PC-9 (cell line): ENCODE results near the gene ANO2. TPM values are rescaled to one million over a fixed set of nuclear protein-coding genes. Genes with fewer than 3 reads are reported as not detected.

ENCODE experiments used
- BruUV-seq: library from RNA; stranded (reverse); fragments of 400-500 nt; replicated peaks from 2 replicates; lab custom pipeline; 2021; lab: Mats Ljungman, UMichigan
- CTCF ChIA-PET: fragments of 300-600 bp; sonication (Branson Sonifier 250); formaldehyde crosslinking; loops from one replicate; lab custom pipeline; 2022; ENCODE audit warnings: antibody characterized with exemption; lab: Charles Lee
- POLR2A ChIA-PET: fragments of 300-600 bp; sonication (Branson Sonifier 250); formaldehyde crosslinking; loops from one replicate; lab custom pipeline; 2022; ENCODE audit warnings: antibody characterized with exemption; ENCODE audit not compliant: unreplicated experiment; lab: Charles Lee
- DNase-seq, 2 experiments: peaks; one replicate each; pipeline versions ENCODE4 v3.0.0 to v3.0.0-alpha.2; 2015 to 2022; ENCODE audit warnings: mixed read lengths in 1 of 2
- H2AFZ ChIP-seq: fragments of 200-600 bp; sonication (generic); 2 replicates; pipeline ENCODE4 v1.8.1; 2017; ENCODE audit warnings: antibody characterized with exemption
- H3F3A ChIP-seq: fragments of 200-600 bp; sonication (generic); 2 replicates; pipeline ENCODE4 v1.8.1; 2017; ENCODE audit warnings: antibody characterized with exemption, mild to moderate bottlenecking, low read depth; ENCODE audit not compliant: insufficient read depth
- H3K27ac ChIP-seq: fragments of 200-600 bp; sonication (generic); 2 replicates; pipeline ENCODE4 v1.6.1; 2016; ENCODE audit warnings: mixed run types
- H3K27me3 ChIP-seq: fragments of 200-600 bp; sonication (generic); 2 replicates; pipeline ENCODE4 v1.6.1; 2016; ENCODE audit warnings: low read depth, mixed run types; ENCODE audit not compliant: insufficient read depth
- H3K36me3 ChIP-seq: fragments of 200-600 bp; sonication (generic); 2 replicates; pipeline ENCODE4 v1.6.1; 2016; ENCODE audit warnings: low read depth, mixed run types
- H3K4me1 ChIP-seq: fragments of 200-600 bp; sonication (generic); replicated peaks from 2 replicates; pipeline ENCODE4 v1.6.1; 2016; ENCODE audit warnings: mixed run types; ENCODE audit not compliant: insufficient read depth
- H3K4me2 ChIP-seq: fragments of 200-600 bp; sonication (generic); 2 replicates; pipeline ENCODE4 v1.6.1; 2017; ENCODE audit warnings: mixed run types
- H3K4me3 ChIP-seq: fragments of 200-600 bp; sonication (generic); 2 replicates; pipeline ENCODE4 v1.6.1; 2016; ENCODE audit warnings: mixed run types
- H3K79me2 ChIP-seq: fragments of 200-600 bp; sonication (generic); 2 replicates; pipeline ENCODE4 v1.6.1; 2017; ENCODE audit warnings: low read depth, mixed run types
- H3K9me2 ChIP-seq: fragments of 200-600 bp; sonication (generic); 2 replicates; pipeline ENCODE4 v1.8.1; 2017; ENCODE audit warnings: mild to moderate bottlenecking; ENCODE audit not compliant: insufficient read depth
- H3K9me3 ChIP-seq: fragments of 200-600 bp; sonication (generic); 2 replicates; pipeline ENCODE4 v1.8.1; 2016; ENCODE audit warnings: low read depth; ENCODE audit not compliant: insufficient read depth
- H4K20me1 ChIP-seq: fragments of 200-600 bp; sonication (generic); 2 replicates; pipeline ENCODE4 v1.8.1; 2017; ENCODE audit not compliant: insufficient read depth
- CTCF ChIP-seq: fragments of 200-600 bp; sonication (generic); conservative IDR thresholded peaks from 2 replicates; pipeline ENCODE4 v1.6.1; 2017; ENCODE audit warnings: mixed run types, antibody characterized with exemption, mild to moderate bottlenecking, moderate library complexity
- EZH2 ChIP-seq: fragments of 200-600 bp; sonication (generic); IDR thresholded peaks from 2 replicates; pipeline ENCODE4 v1.8.0; 2017; ENCODE audit warnings: antibody characterized with exemption, low read depth
- intact Hi-C: fragments of 100-400 bp; cut with micrococcal nuclease; formaldehyde crosslinking; loops from one replicate; pipeline ENCODE4 v1.10.0; 2022; ENCODE audit not compliant: unreplicated experiment
- total RNA-seq: library from RNA; stranded (reverse); gene quantifications from 2 replicates; pipeline ENCODE4 v1.2.3, GENCODE V29; 2021

The ANO2 gene
- total RNA-seq, 1 experiment from 2014 or later = not detected

DNA sequence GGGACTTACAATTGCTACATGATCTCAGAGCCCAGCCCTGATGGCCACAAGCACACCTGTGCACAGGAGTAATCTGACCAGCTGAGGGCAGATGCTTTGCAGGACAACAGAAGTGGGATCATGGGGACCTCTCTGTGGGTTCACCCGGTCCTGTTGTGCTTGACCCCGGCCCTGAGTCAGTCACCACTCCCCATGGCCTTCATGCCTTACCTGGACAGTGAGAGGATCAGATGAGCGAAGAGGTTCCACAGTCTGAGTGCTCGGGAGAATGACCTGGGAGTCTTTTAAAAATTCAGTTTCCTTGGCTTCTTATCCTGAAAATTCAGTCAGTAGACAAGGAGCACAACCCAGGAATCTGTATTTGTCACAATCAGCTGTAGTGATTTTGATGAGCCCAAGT lies 425.0 kb downstream of the ANO2 start:
- Histone ChIP-seq H3K9me3 (no peaks in the 10 kb centered on the region), H3K27me3 (peaks cover 94% of the 10 kb centered on the region), H3K4me2 (no peak overlapping the region), H3K79me2 (no peaks in the 10 kb centered on the region), H2AFZ (no peak overlapping the region), H3K4me3 (no peak overlapping the region), H3K9me2 (no peaks in the 10 kb centered on the region), H3K36me3 (no peaks in the 10 kb centered on the region), H3K27ac (no peak overlapping the region), H3K4me1 (no peaks in the 10 kb centered on the region), H4K20me1 (no peaks in the 10 kb centered on the region), H3F3A (no peaks in the 10 kb centered on the region)
- DNase-seq = no peak
- POLR2A ChIA-PET = no interaction called here
- TF ChIP-seq EZH2 (no peak), CTCF (no peak)
- CTCF ChIA-PET = no interaction called here
- intact Hi-C loops = no loop called here
- BruUV-seq = no TSS peak

GRCh38 chr12:5518584-5519365 lies 426.3 kb downstream of the ANO2 start:
- H3K36me3 ChIP-seq = no peaks in the 10 kb centered on the region
- H3F3A ChIP-seq = no peaks in the 10 kb centered on the region
- no peak overlapping the region for H2AFZ ChIP-seq
- POLR2A ChIA-PET = no interaction called here
- no peak for DNase-seq
- H3K79me2 ChIP-seq = no peaks in the 10 kb centered on the region
- no peak overlapping the region for H3K27ac ChIP-seq
- H3K4me2 ChIP-seq = no peak overlapping the region
- H3K27me3 ChIP-seq = peaks cover 93% of the 10 kb centered on the region
- H3K9me3 ChIP-seq = no peaks in the 10 kb centered on the region
- no peak overlapping the region for H3K4me3 ChIP-seq
- no peaks in the 10 kb centered on the region for H3K9me2 ChIP-seq
- no peaks in the 10 kb centered on the region for H3K4me1 ChIP-seq
- CTCF ChIA-PET = no interaction called here
- BruUV-seq = no TSS peak
- no peaks in the 10 kb centered on the region for H4K20me1 ChIP-seq
- intact Hi-C loops = no loop called here
- TF ChIP-seq CTCF (no peak), EZH2 (no peak)

- no peak overlapping the region for H3K27ac ChIP-seq
- ChIA-PET CTCF (no interaction called here), POLR2A (no interaction called here)
- TF ChIP-seq CTCF = no peak
- TF ChIP-seq EZH2 = no peak
- no peaks in the 10 kb centered on the region for H3K36me3 ChIP-seq
- H3K4me1 ChIP-seq = no peaks in the 10 kb centered on the region
- H3K4me2 ChIP-seq = no peak overlapping the region
- no peak for DNase-seq
- H3K9me3 ChIP-seq = no peaks in the 10 kb centered on the region
- no peaks in the 10 kb centered on the region for H3F3A ChIP-seq
- no peak overlapping the region for H2AFZ ChIP-seq
- H3K9me2 ChIP-seq = no peaks in the 10 kb centered on the region
- H3K27me3 ChIP-seq = peaks cover 93% of the 10 kb centered on the region
- intact Hi-C loops = no loop called here
- H3K4me3 ChIP-seq = no peak overlapping the region
- H4K20me1 ChIP-seq = no peaks in the 10 kb centered on the region
- H3K79me2 ChIP-seq = no peaks in the 10 kb centered on the region
- BruUV-seq = no TSS peak
These were observed 428.5 kb downstream of the ANO2 start for GRCh38 chr12:5516371-5517241.
